ENCODE data around the gene OSBPL3. TPM values are rescaled to one million over a fixed set of nuclear protein-coding genes. Genes with fewer than 3 reads are reported as not detected.

OSBPL3 gene
- polyA plus RNA-seq, 1 of the 3 experiments (the other 2 are of a cell fraction) = 23.2 TPM

DNA sequence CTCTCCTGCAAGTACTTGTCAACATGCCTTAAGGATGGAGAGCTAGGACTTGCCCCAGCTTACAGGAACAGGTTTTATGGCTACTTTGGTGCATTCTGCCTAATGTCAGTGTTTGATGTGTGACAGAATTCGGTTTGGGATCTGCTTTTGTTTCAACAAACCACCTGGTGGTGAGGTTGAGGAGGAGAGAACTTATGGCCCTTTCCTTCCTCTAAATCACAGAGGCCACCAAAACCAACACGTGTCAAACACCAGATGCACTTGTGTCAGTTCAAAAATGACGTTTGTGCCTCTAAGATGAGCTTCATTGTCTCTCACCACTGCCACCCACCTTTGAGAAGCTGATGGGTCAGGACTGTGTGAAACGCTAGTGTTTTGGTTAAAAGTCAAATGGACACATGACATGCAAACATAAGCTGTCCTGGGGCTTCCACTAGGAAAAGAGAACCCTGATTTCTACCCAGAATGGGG, 83.9 kb downstream of the OSBPL3 start:
- no peaks in the 10 kb centered on the region for H3K9me3 ChIP-seq
- peak overlapping the region in 1 of 2 experiments; percentile 3; a peak in 1 of 4 replicates for H3K27ac ChIP-seq (ENCODE audit: low read depth in 2 of 2, low read length in 1 of 2)
- H3K4me1 ChIP-seq (ENCODE audit: control insufficient read depth in 1 of 2, insufficient read depth in 2 of 2, low read depth in 1 of 2, low read length in 1 of 2) = peaks cover 23 to 27% of the 10 kb centered on the region in 2 experiments
- H3K79me2 ChIP-seq (ENCODE audit: insufficient read depth) = peaks cover 83% of the 10 kb centered on the region
- CTCF ChIA-PET = interaction anchor here (0.5 to 2.2 kb wide), 5 partner anchors 14 to 1654 kb away, joined by 3 to 8 read pairs (median 3); partner anchors contain the start of gene OSBPL3
- TF ChIP-seq RCOR1 (IDR thresholded peaks at IDR 0.05; ENCODE audit: low read length) (no peak), MXI1 (IDR thresholded peaks at IDR 0.05; ENCODE audit: low read depth, low read length) (no peak), POLR2AphosphoS5 (IDR thresholded peaks at IDR 0.05; ENCODE audit: low read depth, low read length) (0 out of 2 replicates have a peak, but pooled peaks have one; percentile 26), ZBTB33 (IDR thresholded peaks at IDR 0.05; ENCODE audit: borderline replicate concordance, low read depth) (no peak), TCF12 (IDR thresholded peaks at IDR 0.05) (peak; percentile 68), RFX5 (IDR thresholded peaks at IDR 0.05; ENCODE audit: low read length) (no peak), FOXJ3 (CRISPR knock-in tag; IDR thresholded peaks at IDR 0.05) (no peak), PBX3 (IDR thresholded peaks at IDR 0.05) (0 out of 2 replicates have a peak, but pooled peaks have one; percentile 42), CTCF (IDR thresholded peaks at IDR 0.05) (peak; percentile 12; the same call in 1 of the 2 replicates), GATA2 (CRISPR knock-in tag; IDR thresholded peaks at IDR 0.05) (no peak), ELF1 (IDR thresholded peaks at IDR 0.05) (no peak)
- H3K4me3 ChIP-seq (ENCODE audit: low read depth in 2 of 2, low read length in 1 of 2) = no peak overlapping the region
- no peaks in the 10 kb centered on the region for H3K9me2 ChIP-seq
- no peaks in the 10 kb centered on the region for H3K27me3 ChIP-seq (ENCODE audit: insufficient read depth)
- 79% methylated on average over 4 of the region's 4 CpGs for WGBS (ENCODE audit: low lambda C conversion rate)
- DNase-seq = no peak
- no peaks in the 10 kb centered on the region for H4K20me1 ChIP-seq (ENCODE audit: insufficient read depth)
- no peak overlapping the region for H3K9ac ChIP-seq
- no peak overlapping the region for H2AFZ ChIP-seq (ENCODE audit: low read depth)
- peaks cover under 1 to 8% of the 10 kb centered on the region in 2 experiments for H3K36me3 ChIP-seq (replicated peaks in 1 of 2; ENCODE audit: control insufficient read depth in 1 of 2, insufficient read depth in 2 of 2, low read length in 1 of 2)
- POLR2A ChIA-PET = no interaction called here
- H3K4me2 ChIP-seq = no peak overlapping the region
- peaks cover 15% of the 10 kb centered on the region for H3F3A ChIP-seq (replicated peaks; ENCODE audit: insufficient read depth)

Data from SK-N-SH (cell line).